Ovary (tissue), 9 donors: ENCODE data around the gene TMEM233. TPM values are rescaled to one million over a fixed set of nuclear protein-coding genes. Genes with fewer than 3 reads are reported as not detected.

Experiments used
- DNase-seq, 5 donors: peaks; one replicate each; pipeline ENCODE4 v3.0.0-alpha.2; 2019 to 2020
- H3K27ac ChIP-seq, 2 donors: fragments of 200-600 bp; one replicate each; pipeline versions ENCODE4 v1.5.1 to v1.8.0; 2019 to 2022
- H3K27me3 ChIP-seq: fragments of 200-600 bp; one replicate; pipeline ENCODE4 v1.8.0; 2022
- H3K36me3 ChIP-seq: fragments of 200-600 bp; sonication (generic); one replicate; pipeline ENCODE4 v1.5.1; 2019
- H3K4me1 ChIP-seq: one replicate; pipeline ENCODE4 v1.8.1; 2013; ENCODE audit warnings: mild to moderate bottlenecking, moderate library complexity; ENCODE audit not compliant: insufficient read depth
- H3K4me3 ChIP-seq: fragments of 200-600 bp; sonication (generic); one replicate; pipeline ENCODE4 v1.5.1; 2017
- H3K9me3 ChIP-seq, 2 donors: fragments of 200-600 bp in 1 of 2; sonication (generic) in 1 of 2; one replicate each; pipeline versions ENCODE4 v1.5.1 to v1.8.1; 2013 to 2019; ENCODE audit warnings: mild to moderate bottlenecking in 1 of 2, moderate library complexity in 1 of 2
- CTCF ChIP-seq, 3 donors: fragments of 450-650 bp in 2 of 3; fragments of 200-600 bp in 1 of 3; IDR thresholded peaks; one replicate each; pipeline versions ENCODE4 v1.5.1 to v1.8.0; 2016 to 2022; ENCODE audit warnings: antibody characterized with exemption in 3 of 3, mild to moderate bottlenecking in 1 of 3
- EP300 ChIP-seq: sonication (generic); formaldehyde crosslinking; IDR thresholded peaks from one replicate; pipeline ENCODE4 v1.6.1; 2017; ENCODE audit warnings: antibody characterized with exemption
- POLR2A ChIP-seq: fragments of 450-650 bp; IDR thresholded peaks from one replicate; pipeline ENCODE4 v1.6.1; 2017; ENCODE audit warnings: antibody characterized with exemption, mild to moderate bottlenecking, moderate library complexity
- WGBS, 3 donors: extraction: QIAGEN DNeasy Blood & Tissue Kit in 1 of 3; methylation state at CpG; one replicate each; pipeline versions ENCODE4 v1.1.5 to v1.1.7; 2013 to 2017; 5-methylcytosine and 5-hydroxymethylcytosine counted together
- intact Hi-C, 4 donors: fragments of 100-400 bp; cut with DNase I; formaldehyde crosslinking; loops; one replicate each; pipeline versions ENCODE4 v1.11.0 to v1.15.1; 2022 to 2023
- polyA plus RNA-seq, 2 donors: library from polyadenylated mRNA; stranded (reverse); fragments of 200-250 nt in 1 of 2; fragments of 350-450 nt in 1 of 2; fragmentation: Illumina TruSeq in 1 of 2; extraction: RNeasy Lipid Tissue Mini Kit (QIAGEN cat#74804) in 1 of 2; gene quantifications; one replicate each; pipeline ENCODE4 v1.2.3, GENCODE V29; 2013 to 2014
- total RNA-seq, 7 donors: library from RNA; depleted of rRNA in 2 of 7; stranded (reverse); fragments of >200 nt in 2 of 7; fragmentation: NEBNext Ultra II Directional in 3 of 7; extraction: Animal tissue kit (Norgen Biotek cat#: 25700) in 3 of 7; gene quantifications; one replicate each; pipeline versions ENCODE4 v1.1.0 to v1.2.4, GENCODE V29; 2016 to 2023
- donor health status: DM: no; HTN: no; CAD: no; lungs with moderate emphysema.
- donor health status: DM: no; HTN: no; CAD: no.
- donor health status: Bipolar disorder and iron deficiency.
- donor health status: DM: yes; HTN: yes; CAD: no.
- donor health status: DM: no; HTN: no; CAD: no.
- donor health status: DM: yes; HTN: yes; CAD: no.

The TMEM233 gene
- total and polyA plus RNA-seq, 9 donors: 0.10 to 1.0 (median 0.48) TPM

GRCh38 chr12:119556854-119557253 lies 36.7 kb upstream of the TMEM233 start:
- no peaks in the 10 kb centered on the region for H3K9me3 ChIP-seq
- intact Hi-C loops: no loop called here
- H3K36me3 ChIP-seq: no peaks in the 10 kb centered on the region
- TF ChIP-seq CTCF (IDR thresholded peaks at IDR 0.05) (no peak), POLR2A (no peak), EP300 (no peak)
- no peaks in the 10 kb centered on the region for H3K27me3 ChIP-seq
- no peak overlapping the region for H3K4me3 ChIP-seq
- H3K4me1 ChIP-seq: peaks cover 6% of the 10 kb centered on the region
- WGBS, 3 donors: 39 to 46% (median 46%) methylated on average over 1 of the region's 1 CpG
- no peak for DNase-seq
- no peak overlapping the region for H3K27ac ChIP-seq

DNA sequence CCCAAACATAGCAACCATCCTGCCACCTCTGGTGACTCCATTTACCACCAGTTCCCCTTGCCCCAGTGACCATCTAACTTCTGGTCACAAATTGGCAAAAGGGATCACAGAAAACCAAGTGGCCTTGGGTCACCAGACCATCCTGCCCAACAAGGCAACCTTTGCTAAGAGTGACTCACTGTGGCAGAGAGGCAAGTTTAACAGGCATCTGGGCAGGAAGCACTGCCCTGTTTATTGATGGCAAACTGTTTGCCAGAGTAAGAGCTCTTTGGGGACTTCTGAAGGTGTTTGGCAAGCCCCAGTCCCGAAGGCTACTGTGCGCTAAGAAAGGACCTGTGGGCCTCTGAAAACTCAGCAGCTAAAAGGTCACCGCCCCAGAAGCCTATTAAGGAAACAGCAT lies 28.2 kb upstream of the TMEM233 start:
- H3K4me1 ChIP-seq: no peaks in the 10 kb centered on the region
- DNase-seq: no peak
- no peaks in the 10 kb centered on the region for H3K27me3 ChIP-seq
- H3K36me3 ChIP-seq: no peaks in the 10 kb centered on the region
- no peak overlapping the region for H3K27ac ChIP-seq
- intact Hi-C loops: no loop called here
- WGBS, 3 donors: 93 to 96% (median 94%) methylated on average over 3 of the region's 3 CpGs
- no peaks in the 10 kb centered on the region for H3K9me3 ChIP-seq
- no peak overlapping the region for H3K4me3 ChIP-seq
- TF ChIP-seq CTCF (IDR thresholded peaks at IDR 0.05): no peak
- TF ChIP-seq POLR2A: no peak
- TF ChIP-seq EP300: no peak

DNA sequence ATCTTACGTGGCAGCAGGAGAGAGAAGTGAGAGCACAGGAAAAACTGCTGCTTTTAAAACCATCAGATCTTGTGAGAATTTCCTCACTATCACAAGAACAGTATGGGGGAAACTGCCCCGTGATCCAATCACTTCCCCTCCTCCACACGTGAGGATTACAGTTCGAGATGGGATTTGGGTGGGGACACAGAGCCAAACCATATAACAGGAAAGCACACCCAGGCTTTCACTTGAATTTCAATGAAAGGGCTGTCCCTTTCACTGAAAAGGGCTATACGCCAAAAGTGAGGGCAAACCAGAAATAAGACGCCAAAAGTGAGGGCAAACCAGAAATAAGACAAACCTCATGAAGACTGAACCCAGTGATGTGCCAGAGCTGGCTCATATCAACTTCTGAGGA lies 22.8 kb upstream of the TMEM233 start:
- intact Hi-C loops: no loop called here
- DNase-seq: no peak
- H3K4me3 ChIP-seq: no peak overlapping the region
- no peak overlapping the region for H3K27ac ChIP-seq
- H3K36me3 ChIP-seq: no peaks in the 10 kb centered on the region
- H3K4me1 ChIP-seq: no peaks in the 10 kb centered on the region
- 77 to 81% (median 79%) methylated on average over 6 of the region's 6 CpGs for WGBS, 3 donors
- H3K9me3 ChIP-seq: no peaks in the 10 kb centered on the region
- no peaks in the 10 kb centered on the region for H3K27me3 ChIP-seq
- TF ChIP-seq CTCF (IDR thresholded peaks at IDR 0.05) (no peak), EP300 (no peak), POLR2A (no peak)

GRCh38 chr12:119573086-119573485 lies 20.5 kb upstream of the TMEM233 start:
- TF ChIP-seq EP300 (no peak), CTCF (IDR thresholded peaks at IDR 0.05) (no peak), POLR2A (no peak)
- Histone ChIP-seq H3K4me1 (no peaks in the 10 kb centered on the region), H3K27ac (no peak overlapping the region), H3K4me3 (no peak overlapping the region), H3K9me3 (no peaks in the 10 kb centered on the region), H3K27me3 (no peaks in the 10 kb centered on the region), H3K36me3 (no peaks in the 10 kb centered on the region)
- WGBS, 3 donors: 90 to 95% (median 91%) methylated on average over 1 of the region's 1 CpG
- no peak for DNase-seq
- intact Hi-C loops: no loop called here

- Histone ChIP-seq H3K36me3 (no peaks in the 10 kb centered on the region), H3K27me3 (no peaks in the 10 kb centered on the region), H3K4me3 (no peak overlapping the region), H3K4me1 (no peaks in the 10 kb centered on the region), H3K27ac (no peak overlapping the region), H3K9me3 (no peaks in the 10 kb centered on the region)
- intact Hi-C loops: no loop called here
- TF ChIP-seq POLR2A (no peak), EP300 (no peak), CTCF (IDR thresholded peaks at IDR 0.05) (no peak)
- DNase-seq: no peak
- WGBS, 3 donors: 94 to 98% (median 94%) methylated on average over 1 of the region's 1 CpG
Measured at GRCh38 chr12:119574255-119574654, 19.3 kb upstream of the TMEM233 start.
